Islet of Langerhans (tissue), 1 donor: ENCODE results near the gene ZFP57.

Experiments used
- FAIRE-seq: peaks from one replicate; lab custom pipeline; 2011; peaks lifted over from hg19 to GRCh38; lab: Jason Lieb, UNC

ZFP57 gene

DNA sequence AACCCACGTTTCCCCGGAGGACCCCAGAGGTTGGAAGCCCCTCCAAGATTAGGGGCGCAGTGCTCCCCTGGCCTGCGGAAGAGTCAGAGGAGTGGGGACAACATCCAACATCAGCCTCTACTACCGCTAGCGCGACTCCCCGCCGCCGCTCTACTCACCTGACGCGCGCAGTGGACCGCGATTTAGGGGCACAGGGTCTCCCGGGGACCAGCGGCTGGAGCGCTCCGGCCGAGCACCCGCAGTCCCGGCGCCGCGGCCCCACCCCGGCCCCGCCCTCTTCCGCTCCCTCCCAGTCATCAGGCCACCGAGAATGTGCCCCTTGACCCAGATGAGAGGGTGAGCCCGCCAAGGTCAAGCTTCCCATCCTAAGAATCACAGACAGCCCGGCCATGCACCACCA, at the start of gene ZFP57:
ZFP57 (minus strand) TSS at position 249 of the 400 bp plus-strand sequence. CDS start 4,149 bp downstream, outside the sequence.
- no peak for FAIRE-seq

DNA sequence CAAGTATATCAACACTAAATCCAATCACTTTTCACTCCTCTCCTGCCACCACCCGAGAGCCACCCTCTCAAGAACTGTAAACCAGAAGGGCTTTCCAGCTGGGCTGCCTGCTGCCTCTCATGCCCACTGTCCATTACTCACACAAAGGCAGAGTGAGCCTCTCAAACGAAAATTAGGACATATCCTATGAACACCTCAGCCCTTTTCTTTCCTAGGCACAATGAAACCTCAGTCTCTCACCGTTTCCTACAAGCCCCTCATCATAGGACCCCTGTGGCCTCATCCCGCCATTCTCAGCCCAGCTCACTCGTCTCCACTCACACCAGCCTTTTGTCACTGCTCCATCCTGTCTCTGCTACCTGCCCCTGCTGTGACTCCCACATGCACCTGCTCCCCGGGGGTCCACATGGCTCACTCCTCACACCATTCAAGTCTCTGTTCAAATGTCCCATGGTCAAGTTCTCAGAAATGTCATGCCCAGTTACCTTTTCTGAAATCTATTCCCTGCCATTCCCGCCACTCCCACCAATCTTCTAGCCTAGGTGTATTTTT, 49.7 kb upstream of the ZFP57 start:
- FAIRE-seq = no peak

DNA sequence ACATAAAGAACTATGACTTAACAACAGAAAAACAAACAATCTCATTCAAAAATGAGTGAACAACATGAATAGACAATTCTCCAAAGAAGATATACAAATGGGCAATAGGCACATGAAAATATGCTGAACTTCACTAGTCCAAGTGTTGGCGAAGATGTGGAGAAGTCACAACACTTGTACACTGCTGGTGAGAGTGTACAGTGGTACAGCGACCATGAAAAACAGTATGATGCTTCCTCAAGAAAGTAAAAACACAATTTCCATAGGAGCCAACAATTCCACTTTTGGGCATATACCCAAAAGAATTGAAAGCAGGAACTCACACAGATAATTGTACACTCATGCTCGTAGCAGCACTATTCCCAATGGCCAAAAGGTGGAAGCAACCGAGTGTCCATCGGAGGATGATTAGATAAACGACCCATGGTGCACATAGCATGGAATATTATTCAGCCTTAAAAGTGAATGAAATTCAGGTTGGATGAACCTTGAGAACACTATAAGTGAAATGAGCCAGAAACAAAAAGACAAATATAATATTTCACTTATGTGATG, 48.9 kb upstream of the ZFP57 start:
- no peak for FAIRE-seq

- FAIRE-seq = no peak
These were observed 47.9 kb upstream of the ZFP57 start for GRCh38 chr6:29728875-29729270.

GRCh38 chr6:29728173-29728874, 47.4 kb upstream of the ZFP57 start:
- no peak for FAIRE-seq

GRCh38 chr6:29727637-29728036, 46.7 kb upstream of the ZFP57 start:
- FAIRE-seq = no peak

GRCh38 chr6:29726571-29727194, 45.7 kb upstream of the ZFP57 start:
- no peak for FAIRE-seq

DNA sequence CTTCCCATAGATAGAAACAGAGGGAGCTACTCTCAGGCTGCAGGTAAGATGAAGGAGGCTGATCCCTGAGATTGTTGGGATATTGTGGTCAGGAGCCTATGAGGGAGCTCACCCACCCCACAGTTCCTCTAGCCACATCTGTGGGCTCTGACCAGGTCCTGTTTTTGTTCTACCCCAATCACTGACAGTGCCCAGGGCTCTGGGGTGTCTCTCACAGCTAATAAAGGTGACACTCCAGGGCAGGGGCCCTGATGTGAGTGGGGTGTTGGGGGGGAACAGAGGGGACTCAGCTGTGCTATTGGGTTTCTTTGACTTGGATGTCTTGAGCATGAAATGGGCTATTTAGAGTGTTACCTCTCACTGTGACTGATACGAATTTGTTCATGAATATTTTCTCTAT, 45.0 kb upstream of the ZFP57 start:
- no peak for FAIRE-seq

GRCh38 chr6:29724937-29725869, 44.3 kb upstream of the ZFP57 start:
- no peak for FAIRE-seq

- FAIRE-seq = no peak
These were observed 43.0 kb upstream of the ZFP57 start for GRCh38 chr6:29723666-29724588.

- FAIRE-seq = peak; percentile 69
These were observed 42.3 kb upstream of the ZFP57 start, which contains the start of gene HLA-F for GRCh38 chr6:29723262-29723665. Gene HLA-F (plus strand): TSS chr6:29723434. CDS start chr6:29723464, 30 bp downstream.

DNA sequence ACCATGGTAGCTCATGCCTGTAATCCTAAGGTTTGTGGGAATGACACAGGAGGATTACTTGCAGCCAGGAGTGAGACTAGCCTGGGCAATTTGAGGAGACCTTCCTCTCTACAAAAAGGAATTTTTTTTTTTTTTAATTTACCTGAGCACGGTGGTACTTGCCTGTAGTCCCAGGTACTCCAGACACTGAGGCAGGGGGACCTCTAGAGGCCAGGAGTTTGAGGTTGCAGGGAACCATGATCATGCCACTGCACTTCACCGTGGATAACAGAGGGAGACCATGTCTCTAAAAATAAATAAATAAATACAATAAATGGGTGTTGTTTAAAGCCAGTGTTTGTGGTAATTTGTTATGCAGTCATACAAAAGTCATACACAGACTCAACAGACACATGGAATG, 39.9 kb upstream of the ZFP57 start:
- FAIRE-seq = no peak

- no peak for FAIRE-seq
These were observed 29.5 kb upstream of the ZFP57 start for GRCh38 chr6:29710281-29710941.

- no peak for FAIRE-seq
These were observed 28.2 kb upstream of the ZFP57 start for GRCh38 chr6:29709188-29709587.

DNA sequence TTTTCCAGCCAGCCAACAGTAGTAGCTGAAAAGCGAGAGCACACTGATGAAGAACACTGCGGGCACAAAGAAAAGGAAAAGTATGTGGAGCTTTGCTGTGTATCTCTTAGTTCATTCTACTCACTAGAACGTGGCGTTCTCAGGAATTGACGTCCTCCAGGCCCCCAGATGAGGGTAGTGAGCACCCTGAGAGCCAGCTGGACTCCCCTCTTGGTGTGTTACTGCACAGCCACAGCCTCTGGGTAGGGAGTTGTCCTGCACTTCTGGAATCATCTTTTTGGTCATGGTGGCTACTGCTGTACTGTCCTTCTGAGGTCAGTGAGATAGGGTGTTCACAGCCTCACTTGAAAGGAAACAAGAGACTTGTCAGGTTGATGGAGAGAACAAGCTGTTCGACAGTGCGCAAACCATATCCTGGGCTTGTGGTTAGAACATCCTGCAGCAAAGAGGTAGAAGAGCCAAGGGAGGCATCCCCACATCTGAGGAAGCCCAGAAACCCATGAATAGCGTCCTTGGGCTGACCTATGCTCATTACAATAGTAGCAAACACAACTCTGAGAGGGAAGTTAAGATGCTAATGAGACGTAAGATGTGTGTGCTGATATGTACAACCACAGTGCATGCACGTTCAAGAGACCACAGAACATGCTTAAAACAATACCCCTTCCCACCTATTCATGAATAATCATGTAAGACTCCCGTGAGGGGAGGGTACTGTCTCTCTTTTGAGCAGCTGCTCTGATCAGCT, 27.7 kb upstream of the ZFP57 start:
- FAIRE-seq = no peak

GRCh38 chr6:29705389-29706231, 24.7 kb upstream of the ZFP57 start:
- FAIRE-seq = no peak

GRCh38 chr6:29702519-29703103, 21.7 kb upstream of the ZFP57 start:
- FAIRE-seq = no peak
